Type B pancreatic cell (in vitro differentiated cells): ENCODE results near the gene FRZB. TPM values are rescaled to one million over a fixed set of nuclear protein-coding genes. Genes with fewer than 3 reads are reported as not detected.

ENCODE experiments used
- DNase-seq: peaks from one replicate; pipeline ENCODE4 v3.0.0; 2021; ENCODE audit warnings: mixed read lengths; ENCODE audit not compliant: unreplicated experiment; ENCODE audit errors: extremely low spot score
- H3K27ac Mint-ChIP-seq: 2 replicates; pipeline ENCODE4 v1.8.0; 2021; ENCODE audit warnings: mild to moderate bottlenecking, mixed read lengths
- H3K27me3 Mint-ChIP-seq: 2 replicates; pipeline ENCODE4 v1.8.0; 2021; ENCODE audit warnings: mixed read lengths
- H3K36me3 Mint-ChIP-seq: 2 replicates; pipeline ENCODE4 v1.8.0; 2021; ENCODE audit warnings: mixed read lengths
- H3K4me1 Mint-ChIP-seq: one replicate; pipeline ENCODE4 v1.8.0; 2021; ENCODE audit warnings: mixed read lengths; ENCODE audit not compliant: unreplicated experiment
- H3K4me3 Mint-ChIP-seq: 2 replicates; pipeline ENCODE4 v1.8.0; 2021; ENCODE audit warnings: mild to moderate bottlenecking, mixed read lengths
- H3K9me3 Mint-ChIP-seq: 2 replicates; pipeline ENCODE4 v1.8.0; 2021; ENCODE audit warnings: mixed read lengths
- CTCF ChIP-seq: fragments of 200-600 bp; sonication (generic); conservative IDR thresholded peaks from 2 replicates; pipeline ENCODE4 v1.5.0; 2021; ENCODE audit warnings: antibody characterized with exemption, mild to moderate bottlenecking
- total RNA-seq: library from RNA; stranded (reverse); gene quantifications from 2 replicates; pipeline ENCODE4 v1.2.1, GENCODE V29; 2021; ENCODE audit warnings: low replicate concordance

Gene FRZB
- total RNA-seq, 1 donor from 2014 or later = 17.1 TPM

DNA sequence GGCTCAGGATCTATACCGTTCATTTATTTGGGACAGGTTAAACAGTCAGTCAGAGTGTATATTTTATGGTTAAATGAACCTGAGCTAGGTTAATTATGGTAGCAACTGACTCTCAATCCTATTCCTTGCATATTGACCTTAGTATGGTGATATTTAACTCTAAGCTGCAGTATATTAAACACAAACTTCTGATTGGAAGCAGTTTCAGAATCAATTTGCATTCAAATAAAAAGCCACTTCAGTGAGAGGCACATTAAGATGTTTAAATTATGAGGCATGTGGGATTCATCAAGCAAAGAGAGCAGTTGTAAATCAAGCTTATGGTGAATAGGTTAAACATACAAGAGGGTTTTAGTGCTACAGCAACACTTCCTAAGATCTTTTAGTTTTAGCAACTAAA, 40.4 kb downstream of the FRZB start:
- no peak for DNase-seq
- H3K4me3 Mint-ChIP-seq = no peak overlapping the region
- TF ChIP-seq CTCF = no peak
- peaks cover 52% of the 10 kb centered on the region for H3K4me1 Mint-ChIP-seq
- no peaks in the 10 kb centered on the region for H3K9me3 Mint-ChIP-seq
- peaks cover 6% of the 10 kb centered on the region for H3K27me3 Mint-ChIP-seq
- H3K27ac Mint-ChIP-seq = no peak overlapping the region
- H3K36me3 Mint-ChIP-seq = no peaks in the 10 kb centered on the region

- no peaks in the 10 kb centered on the region for H3K9me3 Mint-ChIP-seq
- no peak overlapping the region for H3K4me3 Mint-ChIP-seq
- H3K27me3 Mint-ChIP-seq = peaks cover 6% of the 10 kb centered on the region
- TF ChIP-seq CTCF = no peak
- H3K36me3 Mint-ChIP-seq = no peaks in the 10 kb centered on the region
- DNase-seq = no peak
- no peak overlapping the region for H3K27ac Mint-ChIP-seq
- peaks cover 50% of the 10 kb centered on the region for H3K4me1 Mint-ChIP-seq
These were observed 41.7 kb downstream of the FRZB start for GRCh38 chr2:182824767-182825158.

DNA sequence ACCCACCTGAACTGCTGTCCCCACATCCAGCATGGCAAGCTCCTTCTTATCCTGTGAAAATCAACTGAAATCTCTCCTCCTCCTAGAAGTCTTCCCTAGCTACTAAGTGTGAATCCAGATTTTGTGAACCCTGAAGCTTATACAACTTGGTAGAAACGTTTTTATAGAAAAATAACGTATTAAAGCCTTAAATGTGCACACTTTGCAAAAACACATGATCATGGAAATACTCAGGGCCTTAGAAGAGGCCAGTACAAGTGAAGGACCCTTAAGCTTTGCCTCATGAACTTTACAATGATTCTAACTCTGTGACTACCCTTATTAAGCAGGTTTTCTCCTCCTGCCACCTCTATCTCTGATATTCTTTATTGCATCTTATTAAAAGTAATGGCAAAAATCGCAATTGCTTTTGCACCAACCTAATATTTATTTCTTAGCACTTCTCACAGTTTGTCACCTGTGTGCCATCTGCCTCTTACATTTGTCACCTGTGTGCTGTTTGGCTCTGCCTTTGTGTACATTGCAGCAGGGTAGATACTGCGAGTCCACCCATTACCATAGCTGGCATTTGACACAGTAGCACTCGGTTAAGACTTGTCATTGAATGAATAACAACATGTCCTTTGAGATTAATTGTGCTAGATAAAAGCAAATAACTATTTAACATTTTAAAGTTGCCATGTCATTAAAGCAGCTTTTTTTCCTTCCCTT, 42.2 kb downstream of the FRZB start:
- H3K27me3 Mint-ChIP-seq = peaks cover 6% of the 10 kb centered on the region
- peaks cover 47% of the 10 kb centered on the region for H3K4me1 Mint-ChIP-seq
- TF ChIP-seq CTCF = no peak
- H3K36me3 Mint-ChIP-seq = no peaks in the 10 kb centered on the region
- no peaks in the 10 kb centered on the region for H3K9me3 Mint-ChIP-seq
- DNase-seq = no peak
- H3K27ac Mint-ChIP-seq = no peak overlapping the region
- H3K4me3 Mint-ChIP-seq = no peak overlapping the region

GRCh38 chr2:182822733-182823132, 43.7 kb downstream of the FRZB start:
- no peak for DNase-seq
- Mint-ChIP-seq H3K4me3 (no peak overlapping the region), H3K9me3 (no peaks in the 10 kb centered on the region), H3K27ac (no peak overlapping the region), H3K4me1 (peaks cover 59% of the 10 kb centered on the region), H3K36me3 (no peaks in the 10 kb centered on the region), H3K27me3 (peaks cover 6% of the 10 kb centered on the region)
- no peak for TF ChIP-seq CTCF

DNA sequence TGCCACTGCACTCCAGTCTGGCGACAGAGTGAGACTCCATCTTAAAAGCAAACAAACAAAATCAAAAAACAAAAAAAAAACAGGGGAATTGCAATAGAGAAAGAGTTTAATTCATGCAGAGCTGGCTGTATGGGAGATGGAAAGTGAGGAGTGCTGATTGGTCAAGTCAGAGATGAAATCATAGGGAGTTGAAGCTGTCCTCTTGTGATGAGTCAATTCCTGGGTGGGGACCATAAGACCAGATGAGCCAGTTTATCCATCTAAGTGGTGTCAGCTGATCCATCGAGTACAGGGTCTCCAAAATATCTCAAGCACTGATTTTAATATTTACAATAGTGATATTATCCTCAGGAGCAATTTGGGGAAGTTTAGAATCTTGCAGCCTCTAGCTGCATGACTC, 45.3 kb downstream of the FRZB start:
- Mint-ChIP-seq H3K4me3 (no peak overlapping the region), H3K27ac (no peak overlapping the region), H3K9me3 (no peaks in the 10 kb centered on the region), H3K27me3 (peaks cover 6% of the 10 kb centered on the region), H3K36me3 (no peaks in the 10 kb centered on the region), H3K4me1 (peaks cover 58% of the 10 kb centered on the region)
- TF ChIP-seq CTCF = no peak
- no peak for DNase-seq
